ENCODE data around the gene VTI1B.

- TF ChIP-seq CTCF (IDR thresholded peaks at IDR 0.05): no peak
- TF ChIP-seq POLR2A (IDR thresholded peaks at IDR 0.05): peak in 1 of 2 donors; percentile 51
Measured at GRCh38 chr14:67722293-67722692, 47.9 kb upstream of the VTI1B start.
